ENCODE results near the gene CCDC9B.

CCDC9B gene

DNA sequence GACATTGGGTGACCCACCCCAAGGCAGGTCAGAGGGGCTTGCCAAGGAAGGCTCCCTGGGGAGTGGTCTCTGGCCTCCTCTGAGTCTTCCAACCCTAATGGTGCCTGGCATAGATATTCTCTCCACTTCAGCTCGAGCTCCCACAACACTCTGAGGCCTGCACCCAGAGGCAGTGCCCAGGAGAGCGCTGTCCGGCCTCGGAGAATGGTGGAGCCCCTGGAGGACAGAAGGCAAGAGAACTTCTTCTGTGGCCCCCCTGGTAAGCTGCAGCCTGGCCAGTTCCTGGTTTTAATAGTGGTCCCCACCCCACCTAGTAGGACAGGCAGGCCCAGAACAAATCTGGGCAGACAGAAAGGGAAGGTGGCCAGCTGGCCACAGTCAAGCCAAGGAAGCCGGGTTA is 24.3 kb upstream of the CCDC9B start:
- no peak for DNase-seq

DNA sequence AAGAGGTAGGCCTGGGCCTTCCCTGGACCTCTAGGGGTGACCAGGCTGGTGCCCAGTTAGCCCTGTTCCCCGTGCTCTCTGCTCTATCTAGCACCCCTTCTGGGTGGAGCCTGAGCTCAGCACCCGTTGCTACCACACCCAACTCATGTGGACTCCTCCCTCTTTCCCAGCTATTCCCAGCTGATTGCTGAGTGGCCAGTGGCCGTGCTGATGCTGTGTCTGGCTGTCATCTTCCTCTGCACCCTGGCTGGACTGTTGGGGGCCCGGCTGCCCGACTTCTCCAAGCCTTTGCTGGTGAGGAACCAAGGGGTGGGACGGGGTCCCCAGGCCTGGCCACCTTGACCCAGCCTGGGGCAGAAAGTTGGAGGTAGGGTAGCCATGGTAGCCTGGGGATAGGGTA is 23.5 kb upstream of the CCDC9B start:
- no peak for DNase-seq

DNA sequence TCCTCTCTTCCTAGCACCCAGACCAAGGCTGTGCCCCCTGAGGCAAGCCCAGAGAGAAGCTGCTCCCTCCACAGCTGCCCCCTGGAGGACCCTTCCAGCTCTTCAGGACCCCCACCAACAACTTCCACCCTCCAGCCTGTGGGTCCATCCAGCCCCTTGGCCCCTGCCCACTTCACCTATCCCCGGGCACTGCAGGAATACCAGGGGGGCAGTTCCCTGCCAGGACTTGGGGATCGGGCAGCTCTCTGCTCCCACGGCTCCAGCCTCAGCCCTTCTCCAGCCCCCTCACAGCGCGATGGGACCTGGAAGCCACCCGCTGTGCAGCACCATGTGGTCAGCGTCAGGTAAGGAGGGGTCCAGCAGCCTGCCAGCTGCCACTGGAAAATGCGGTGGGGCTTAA is 22.9 kb upstream of the CCDC9B start:
- DNase-seq: no peak

DNA sequence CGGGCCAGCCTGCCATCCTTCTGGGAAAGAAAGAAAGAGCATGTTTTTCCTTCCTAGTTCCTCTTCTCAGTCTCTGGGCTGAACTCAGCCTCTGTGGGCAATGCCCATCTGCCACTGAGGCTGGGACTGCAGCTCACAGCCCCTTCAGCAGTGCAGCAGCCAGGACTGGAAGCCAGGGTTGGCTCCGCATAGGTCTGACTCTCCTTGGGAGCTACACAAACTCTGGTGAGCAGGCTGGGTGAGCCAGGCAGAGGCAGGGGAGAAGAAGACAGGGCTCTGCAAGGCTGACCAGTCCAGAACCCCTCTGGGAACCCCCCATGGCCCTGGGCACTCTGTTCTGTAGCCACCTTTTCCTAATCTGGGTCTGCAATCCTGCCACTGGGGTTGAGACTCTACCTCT is 20.9 kb upstream of the CCDC9B start:
- DNase-seq: no peak

DNA sequence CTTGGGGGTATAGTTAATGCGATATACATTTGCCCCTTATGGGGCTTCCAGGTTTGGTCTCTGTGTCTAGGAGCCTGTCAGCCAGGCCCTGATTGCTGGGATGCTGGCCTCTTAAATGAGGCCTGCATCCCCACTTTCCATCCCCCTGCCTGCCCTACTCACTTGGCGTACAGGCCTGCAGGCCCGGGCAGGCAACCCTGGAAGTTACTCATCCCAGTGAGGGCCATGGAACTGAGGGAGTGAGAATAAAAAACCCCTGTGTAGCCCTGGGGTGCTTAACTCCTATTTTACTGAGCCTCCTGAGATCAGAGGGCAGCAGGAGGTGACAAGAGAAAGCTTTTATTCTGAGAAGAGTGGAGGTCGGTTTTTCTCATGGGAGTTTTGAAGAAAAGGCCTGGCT is 19.3 kb upstream of the CCDC9B start:
- no peak for DNase-seq

DNA sequence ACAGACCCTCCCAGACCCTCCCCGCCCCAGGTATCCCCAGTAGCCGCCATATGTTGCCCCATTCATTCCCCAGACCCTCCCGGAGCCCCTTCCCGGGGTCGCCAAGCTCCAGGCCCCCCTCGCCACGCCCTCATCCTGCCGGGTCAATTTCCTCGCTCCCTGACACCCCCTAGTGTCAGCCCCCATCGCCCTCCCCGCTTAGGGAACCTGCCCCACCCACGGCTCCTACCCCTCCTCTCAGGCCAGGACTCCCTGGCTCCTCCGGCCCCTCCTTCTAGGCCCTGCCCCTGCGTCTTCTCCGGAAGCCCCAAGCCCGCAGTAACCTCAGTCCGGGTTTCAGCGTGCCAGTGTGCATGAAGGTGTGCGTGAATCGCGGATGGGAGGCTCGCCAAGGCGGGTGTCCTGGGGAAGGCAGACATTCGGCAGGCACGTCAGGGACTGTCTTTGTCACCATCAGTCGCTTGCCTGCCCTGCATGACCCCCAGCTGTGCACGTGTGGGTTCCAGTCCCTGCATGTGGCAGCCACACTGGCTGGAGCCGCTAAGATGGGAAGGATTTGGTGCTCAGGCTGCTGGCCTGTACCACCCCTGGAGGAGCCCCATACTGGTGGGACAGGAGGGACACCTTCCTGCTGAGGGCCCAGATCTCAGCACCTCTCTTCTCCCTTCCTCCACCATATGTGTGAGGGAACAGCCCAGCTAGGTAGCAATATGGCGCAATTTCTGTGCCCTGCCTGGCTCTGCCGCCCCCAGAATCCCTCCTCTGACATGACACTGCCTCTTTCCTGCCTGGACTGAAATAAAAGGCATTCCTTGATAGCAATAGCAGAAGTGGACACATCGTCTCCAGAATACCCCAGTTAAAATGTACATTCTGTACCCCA is 18.0 kb upstream of the CCDC9B start:
- DNase-seq: no peak

DNA sequence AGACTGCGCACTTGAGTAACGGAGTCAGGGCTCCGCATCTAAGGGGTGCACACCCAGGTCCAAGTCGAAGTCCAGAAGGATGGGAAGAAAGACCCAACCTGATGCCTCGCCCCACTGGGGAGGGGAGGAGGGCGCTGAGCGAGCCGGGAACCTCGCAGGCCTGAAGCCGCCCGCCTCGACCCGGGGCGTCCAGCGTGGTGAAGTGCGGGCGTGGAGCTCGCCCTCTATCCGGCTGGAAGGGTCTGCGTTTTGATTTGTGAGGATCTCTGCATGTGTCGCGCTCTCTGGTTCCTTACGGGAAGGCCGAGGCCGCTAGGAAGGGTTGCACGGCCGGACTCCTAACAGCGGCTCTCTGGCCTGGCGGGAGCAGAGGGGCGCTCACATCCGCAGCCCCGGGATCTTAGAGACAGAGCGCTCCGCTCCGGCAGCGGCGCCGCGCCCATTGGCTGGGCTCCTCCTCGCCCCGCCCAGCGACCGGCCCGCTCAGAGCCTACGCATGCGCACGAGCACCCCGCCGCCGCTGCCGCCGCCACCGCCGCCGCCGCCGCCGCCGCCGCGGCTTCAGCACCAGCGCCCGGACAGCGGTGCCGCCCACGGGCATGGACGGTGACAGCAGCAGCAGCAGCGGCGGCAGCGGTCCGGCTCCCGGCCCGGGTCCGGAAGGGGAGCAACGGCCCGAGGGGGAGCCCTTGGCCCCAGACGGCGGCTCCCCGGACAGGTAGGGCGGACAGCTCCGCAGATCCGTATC is 17.2 kb upstream of the CCDC9B start, which contains the start of gene DISP2:
DISP2 (plus strand) TSS at position 497 of the 748 bp plus-strand sequence; CDS start at position 600, 103 bp downstream.
- no peak for DNase-seq

DNA sequence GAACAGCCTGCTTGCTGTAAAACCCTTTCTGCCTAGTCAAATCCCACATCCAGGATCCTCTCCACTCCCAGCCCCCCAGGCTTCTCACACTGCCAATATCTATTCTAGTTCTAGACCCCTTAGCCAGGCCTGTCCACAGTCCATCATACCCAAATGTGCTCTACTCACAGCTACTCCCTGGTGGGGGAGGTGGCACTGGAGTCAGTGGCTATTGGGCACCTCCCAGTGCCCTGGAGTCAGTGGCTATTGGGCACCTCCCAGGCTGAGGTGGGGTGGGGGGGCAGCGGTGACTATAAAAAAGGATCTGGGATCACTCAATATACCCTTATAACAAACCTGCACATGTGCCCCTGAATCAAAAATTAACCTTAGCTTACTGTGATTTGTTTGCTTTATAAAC is 16.5 kb upstream of the CCDC9B start:
- DNase-seq: no peak

DNA sequence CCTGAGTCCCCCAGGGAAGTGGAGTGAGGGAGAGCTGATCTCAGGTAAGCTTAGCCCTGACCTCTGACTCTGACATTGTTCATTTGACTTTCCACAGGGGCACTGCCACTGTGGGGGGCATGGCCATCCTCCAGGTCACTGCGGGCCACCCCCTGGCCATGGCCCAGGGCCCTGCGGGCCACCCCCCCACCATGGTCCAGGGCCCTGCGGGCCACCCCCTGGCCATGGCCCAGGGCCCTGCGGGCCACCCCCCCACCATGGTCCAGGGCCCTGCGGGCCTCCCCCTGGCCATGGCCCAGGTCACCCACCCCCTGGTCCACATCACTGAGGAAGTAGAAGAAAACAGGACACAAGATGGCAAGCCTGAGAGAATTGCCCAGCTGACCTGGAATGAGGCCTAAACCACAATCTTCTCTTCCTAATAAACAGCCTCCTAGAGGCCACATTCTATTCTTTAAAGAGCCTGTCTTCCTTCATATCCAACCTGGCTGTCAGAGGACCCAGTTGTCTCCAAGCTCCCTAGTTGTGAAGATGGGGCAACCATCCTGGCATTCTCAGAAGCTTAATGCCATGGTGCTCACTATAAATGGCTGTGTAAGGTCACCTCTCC is 15.3 kb upstream of the CCDC9B start:
- DNase-seq: no peak

DNA sequence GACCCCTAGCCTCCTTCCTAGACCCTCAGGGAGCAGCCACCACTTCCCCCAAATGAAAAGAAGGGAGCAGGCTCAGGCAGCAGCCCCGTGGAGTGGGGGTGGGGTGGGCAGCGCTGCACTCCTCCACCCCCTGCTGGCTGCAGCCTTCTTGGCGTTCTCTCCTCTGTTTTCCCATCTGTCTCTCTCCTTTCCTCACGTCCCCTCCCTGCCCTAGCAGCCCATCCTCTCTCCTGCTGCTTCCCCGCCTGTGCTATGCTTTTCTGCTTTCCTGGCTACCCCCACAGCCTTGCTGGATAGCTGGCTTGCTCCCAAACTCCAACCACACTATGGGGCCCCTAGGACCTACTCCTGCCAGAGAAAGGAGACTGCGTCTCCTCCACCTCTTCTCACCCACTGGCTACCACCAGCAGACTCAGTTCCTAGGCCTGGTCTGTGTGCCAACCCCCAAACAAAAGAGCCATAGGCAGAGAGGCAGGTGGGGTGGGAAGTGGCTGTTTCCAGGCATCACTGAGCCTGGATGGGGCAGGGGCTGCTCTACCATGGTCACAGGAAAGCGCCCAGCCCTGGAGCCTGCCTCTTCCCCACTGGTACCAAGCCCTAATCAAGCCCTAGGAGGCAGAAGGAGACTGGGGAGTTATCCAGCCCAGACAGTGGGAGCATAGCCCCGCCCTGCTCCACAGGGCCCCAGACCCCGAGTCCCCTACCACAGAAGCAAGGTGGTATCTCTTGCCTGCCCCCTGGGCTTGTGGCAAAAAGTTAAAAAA is 13.9 kb upstream of the CCDC9B start:
- DNase-seq: no peak

DNA sequence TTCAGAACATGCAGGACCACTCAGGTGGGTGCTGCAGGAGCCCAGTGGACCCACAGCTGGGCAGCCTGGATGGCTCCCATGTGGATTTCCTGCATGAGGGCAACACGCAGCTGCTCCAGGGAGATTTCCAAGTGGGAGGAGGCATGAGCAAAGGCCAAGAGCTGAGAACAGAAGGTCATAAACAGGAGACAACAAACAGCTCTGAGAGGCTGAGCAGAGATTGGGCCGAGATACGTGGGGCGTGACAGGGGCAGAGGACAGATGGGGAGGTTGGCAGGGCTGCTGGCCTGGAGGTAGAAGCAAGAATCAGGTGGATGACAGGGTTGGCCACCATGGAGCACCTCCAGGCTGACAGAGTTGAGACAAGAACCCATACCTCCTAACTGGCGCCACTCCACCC is 13.0 kb upstream of the CCDC9B start:
- DNase-seq: no peak

DNA sequence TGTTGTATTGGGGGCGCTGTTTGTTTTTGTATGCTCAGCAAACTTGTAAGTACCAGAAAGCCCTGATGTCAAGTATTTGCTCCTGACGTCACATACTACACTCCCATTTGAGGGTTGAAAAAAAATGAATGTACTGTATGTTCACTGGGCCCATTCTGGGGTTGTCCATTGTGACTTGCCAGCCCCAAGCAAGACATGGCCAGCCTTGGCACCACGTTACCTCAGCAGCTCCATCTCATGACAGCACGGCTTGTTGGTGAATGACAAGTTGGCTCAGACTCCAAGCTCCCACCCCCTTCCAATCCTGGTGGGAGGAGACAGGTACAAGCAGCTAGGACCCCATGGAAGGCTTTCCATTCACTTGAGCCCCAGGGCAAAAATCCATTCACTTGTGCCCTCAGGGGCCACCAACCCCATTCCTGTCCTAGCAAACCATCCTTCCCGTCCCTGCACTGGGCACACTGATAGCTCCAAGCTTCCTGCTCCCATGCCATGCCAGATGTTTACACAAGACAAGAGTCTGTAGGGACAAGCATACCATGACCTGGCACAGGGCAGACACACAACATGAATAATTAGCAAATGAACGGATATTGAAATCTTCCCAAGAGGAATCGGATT is 11.7 kb upstream of the CCDC9B start:
- DNase-seq: no peak

DNA sequence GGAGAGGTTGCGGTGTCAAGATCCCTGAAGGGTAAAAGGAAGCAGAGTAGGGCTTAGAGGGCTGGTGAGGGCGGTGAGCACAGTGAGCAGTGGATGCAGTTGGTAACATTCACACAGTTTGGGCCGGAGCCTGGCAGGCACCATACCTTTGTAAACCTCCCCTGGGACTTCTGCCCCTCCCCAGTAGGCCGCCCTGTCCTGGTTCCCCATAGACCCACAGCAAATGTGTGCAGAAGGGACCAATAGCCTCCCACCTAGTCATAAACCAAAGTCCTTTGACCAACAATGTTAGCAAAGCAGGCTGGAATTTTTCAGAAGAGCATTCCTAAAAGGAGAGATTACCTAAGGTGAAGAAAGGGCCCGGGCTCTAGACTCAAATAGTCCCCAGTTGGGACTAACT is 8.4 kb upstream of the CCDC9B start:
- no peak for DNase-seq

DNA sequence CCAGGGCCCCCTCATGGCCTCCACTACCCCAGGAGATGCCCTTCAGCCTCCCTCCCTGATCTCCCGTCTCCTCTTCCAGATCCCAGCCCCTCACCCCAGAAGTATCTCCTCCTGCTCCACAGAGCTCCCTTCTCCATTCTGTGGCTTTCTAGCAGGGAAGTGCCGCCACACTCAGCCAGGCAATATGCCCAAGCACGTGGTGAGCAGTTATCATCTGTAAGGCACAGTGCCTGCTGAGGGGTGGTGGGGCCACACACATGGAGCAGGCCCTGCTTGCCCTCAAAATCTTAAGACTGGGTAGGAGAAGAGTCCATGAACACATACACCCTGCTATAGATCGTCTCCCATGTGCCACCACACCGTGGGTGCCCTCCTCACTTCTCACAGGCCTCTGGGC is 7.7 kb upstream of the CCDC9B start:
- DNase-seq: no peak

DNA sequence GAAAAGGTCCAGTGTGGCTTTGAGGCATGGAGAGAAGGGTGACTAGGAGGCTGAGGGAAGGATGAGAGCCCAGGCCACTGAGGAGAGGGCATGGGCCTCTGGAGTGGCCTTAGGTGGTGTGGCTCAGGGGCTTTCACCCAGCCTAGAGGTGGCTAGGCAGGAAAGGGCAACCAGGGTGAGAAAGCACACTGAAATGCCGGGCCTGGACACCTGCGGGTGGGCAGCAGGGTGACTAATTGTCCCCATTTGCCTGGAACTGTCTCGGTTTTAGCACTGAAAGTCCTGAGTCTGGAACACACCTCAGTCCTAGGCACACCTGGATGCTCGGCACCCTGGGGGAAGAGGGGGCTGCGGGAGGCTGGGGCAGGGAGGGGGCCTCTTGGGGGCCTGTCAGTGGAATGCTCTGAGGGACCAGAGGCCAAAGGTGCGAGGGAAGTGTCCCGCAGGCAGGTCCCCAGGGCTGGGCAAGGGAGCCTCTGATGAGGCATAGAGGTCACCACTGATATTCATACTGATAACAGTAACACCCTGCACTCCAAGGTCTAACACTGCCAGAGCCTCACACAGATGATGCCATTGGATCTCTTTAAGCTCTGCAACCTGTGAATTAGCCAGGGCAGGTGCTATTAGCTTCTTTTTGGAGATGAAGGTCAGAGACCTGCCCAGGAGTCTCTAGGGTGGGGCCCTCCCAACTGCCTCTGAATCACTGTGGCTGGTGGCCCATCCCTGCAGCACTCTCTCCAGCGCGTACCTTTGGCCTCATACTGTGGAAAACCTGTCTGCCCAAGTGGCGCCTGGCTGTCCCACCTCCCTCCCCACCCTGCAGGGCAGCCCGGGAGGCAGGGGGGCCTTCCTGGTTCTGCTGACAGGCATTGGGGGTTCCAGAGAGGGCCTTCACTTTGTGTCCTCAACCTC is 7.1 kb upstream of the CCDC9B start:
- no peak for DNase-seq

DNA sequence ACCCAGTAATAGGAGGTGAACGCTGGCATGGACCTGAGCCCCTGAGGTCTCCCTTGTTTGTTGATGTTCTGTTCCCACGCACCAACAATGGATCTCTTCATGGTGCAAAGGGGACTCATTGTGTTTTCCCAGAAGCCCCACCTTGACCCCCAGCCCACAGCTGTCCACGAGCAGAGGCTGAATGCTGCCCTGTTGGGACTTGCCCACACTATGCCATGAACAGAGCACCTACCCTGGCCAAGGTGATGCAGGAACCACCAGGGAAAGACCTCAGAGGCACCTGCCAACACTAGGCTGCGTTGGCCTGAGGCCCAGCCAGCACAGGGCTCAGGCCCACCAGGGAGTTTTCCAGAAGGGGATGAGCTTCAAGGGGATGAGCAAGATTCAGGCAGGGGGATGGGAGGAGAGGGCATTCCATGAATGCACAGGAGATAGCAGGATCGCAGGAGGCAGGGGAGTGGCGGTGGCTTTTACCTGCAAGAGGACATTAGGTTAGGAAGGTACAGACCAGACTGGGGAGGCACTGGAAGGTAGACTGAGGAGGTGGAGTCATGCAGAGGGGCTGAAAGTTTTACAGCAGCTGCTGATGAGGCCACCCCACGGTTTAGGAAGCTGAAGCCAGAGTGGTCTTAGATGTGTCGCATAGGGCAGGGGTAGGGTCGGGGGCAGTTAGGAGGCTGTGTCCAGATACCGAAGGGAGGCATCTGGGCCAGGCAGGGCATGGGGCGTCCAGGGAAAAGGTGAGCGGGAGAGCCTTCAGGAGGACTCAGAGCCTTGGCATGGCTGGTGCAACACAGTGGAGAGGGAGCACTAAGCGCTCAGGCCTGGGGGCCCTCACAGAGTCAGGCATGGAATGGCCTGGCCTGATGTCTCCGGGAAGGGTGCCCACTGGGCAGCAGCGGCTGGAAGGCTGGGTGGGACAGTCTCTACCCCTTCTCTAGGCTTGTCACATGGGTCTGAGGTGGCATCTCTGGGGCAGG is 6.1 kb upstream of the CCDC9B start:
- no peak for DNase-seq

DNA sequence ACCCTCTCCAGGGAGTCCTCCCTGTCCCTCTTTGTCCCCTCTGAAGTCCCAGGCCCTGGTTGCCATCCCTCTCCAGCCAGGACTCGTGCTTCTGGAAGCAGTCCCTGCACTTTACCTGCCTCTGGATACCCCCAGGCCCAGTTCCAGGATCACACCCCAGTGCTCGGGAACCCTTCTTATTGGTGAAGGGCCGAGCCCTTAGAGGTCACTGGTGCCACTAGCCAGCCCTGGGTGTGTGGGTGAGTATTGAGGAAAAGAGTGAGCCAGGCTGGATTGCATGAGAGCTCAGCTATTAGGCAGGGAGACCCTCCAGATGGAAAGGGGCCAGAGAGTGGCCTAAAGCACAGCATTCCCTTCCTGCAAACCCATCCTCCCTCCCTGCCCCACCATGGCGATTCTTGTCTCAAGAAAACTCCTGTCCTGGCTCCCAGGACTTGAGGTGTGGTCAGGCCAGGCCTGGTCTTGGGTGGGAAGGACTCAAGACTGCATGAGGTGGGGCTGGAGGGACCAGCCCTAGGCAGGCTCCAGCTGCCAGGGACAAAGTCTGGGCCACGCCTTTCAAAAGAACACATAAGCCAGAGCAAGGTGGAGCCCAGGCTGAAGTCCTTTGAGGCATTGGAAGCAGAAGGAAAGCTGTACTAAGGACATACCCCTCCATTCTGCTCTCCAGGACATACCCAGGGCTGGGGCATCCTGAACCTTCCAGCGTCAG is 5.3 kb upstream of the CCDC9B start:
- DNase-seq: no peak

DNA sequence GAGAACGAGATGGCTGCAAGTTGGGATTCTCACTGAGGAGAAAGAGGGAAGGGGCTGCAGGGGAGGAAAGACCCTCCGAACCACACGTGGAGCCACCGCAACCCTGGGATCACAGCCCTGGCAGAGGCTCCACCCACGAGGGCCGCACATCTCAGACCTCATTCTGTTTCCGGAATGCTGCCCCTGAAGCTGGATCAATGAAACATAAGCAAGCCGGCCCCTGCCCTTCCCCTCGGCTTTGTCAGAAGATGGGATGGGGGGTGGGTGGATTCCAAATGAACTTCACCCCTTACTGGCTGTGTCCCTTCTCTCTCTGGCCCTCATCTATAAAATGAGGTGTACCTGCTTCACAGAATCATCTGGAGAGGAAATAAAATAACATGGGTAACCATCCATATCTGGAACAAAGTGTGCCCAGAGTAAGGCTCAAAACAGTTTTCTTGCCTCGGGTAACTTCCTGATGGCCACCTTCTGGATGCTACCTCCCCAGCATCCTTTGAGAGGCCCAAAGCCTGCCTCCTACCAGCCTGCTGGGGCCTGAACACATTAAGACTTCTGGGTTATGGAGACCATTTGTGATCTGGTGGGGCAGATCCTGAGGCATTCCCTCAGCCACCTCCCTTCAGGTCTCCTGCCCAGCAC is 4.6 kb upstream of the CCDC9B start:
- no peak for DNase-seq

DNA sequence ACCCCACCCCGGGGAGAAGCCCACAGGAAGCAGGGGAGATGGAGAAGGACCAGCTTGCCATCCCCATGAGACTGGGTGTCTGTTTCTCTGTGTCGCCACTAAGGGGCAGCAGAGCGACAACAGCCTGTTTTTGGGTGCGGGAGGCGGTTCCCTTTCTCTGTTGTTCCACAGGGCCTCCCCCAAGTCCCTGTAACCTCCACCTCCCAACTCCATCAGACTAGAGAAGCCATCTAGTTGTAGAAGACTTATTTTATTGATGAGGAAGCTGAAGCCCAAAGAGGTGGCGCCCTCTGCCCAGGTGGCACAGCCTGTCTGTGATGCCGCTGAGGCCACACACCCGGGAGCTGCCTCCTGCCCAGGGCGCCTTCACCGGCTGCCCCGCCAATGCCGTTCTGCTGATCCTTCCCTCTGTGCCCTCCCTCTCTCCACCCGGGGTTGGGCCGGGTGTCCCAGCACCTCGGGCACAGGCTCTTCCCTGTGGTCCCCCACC is 3.9 kb upstream of the CCDC9B start:
- no peak for DNase-seq

All from NCI-H1417 treated with DMSO at 0.1 percent for 48 hours (cell line).